ENCODE measurements around the gene IL17REL.

DNA sequence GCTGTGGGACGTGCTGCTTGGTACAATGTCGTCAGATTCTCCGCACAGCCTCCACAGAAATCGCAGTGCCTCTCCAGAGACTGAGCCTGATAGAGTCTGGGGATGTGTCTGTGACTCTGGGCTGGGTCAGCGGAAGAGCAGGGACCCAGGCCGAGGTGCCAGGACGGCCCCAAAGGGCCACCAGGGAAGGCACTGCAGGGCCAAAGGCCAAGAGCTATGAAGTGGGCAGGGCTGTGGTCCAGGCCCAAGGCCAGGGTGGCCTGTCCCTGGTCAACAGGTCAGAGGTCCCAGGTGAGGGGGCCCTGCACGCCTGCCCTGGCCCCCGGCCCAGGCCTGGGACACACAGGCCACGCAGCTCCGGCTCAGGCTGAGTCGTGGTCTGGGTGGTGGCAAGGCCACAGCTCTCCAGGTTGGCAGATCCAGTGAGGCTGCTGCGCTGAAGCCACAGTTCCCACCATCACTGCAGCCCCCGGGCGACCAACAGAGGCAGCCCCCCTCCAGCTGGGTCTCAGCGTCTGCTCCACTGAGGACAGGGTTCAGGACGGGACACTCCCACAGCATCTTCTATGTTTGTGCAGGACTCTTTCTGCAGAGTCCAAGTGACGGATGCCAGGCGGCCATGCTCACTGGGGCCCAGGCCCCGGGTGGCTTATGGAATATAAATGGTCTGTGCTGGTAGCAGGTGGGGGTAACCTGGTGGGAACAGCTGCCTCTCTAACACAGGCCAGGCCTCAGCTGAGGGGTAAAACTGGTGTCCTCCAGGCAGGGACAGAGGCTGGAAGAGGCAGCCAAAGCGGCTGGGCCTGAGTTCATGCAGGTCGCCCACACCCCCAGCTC, 56.8 kb downstream of the IL17REL start:
- TF ChIP-seq, protein P1, sequence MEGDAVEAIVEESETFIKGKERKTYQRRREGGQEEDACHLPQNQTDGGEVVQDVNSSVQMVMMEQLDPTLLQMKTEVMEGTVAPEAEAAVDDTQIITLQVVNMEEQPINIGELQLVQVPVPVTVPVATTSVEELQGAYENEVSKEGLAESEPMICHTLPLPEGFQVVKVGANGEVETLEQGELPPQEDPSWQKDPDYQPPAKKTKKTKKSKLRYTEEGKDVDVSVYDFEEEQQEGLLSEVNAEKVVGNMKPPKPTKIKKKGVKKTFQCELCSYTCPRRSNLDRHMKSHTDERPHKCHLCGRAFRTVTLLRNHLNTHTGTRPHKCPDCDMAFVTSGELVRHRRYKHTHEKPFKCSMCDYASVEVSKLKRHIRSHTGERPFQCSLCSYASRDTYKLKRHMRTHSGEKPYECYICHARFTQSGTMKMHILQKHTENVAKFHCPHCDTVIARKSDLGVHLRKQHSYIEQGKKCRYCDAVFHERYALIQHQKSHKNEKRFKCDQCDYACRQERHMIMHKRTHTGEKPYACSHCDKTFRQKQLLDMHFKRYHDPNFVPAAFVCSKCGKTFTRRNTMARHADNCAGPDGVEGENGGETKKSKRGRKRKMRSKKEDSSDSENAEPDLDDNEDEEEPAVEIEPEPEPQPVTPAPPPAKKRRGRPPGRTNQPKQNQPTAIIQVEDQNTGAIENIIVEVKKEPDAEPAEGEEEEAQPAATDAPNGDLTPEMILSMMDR (IDR thresholded peaks at IDR 0.05), result no peak
- TF ChIP-seq POLR2A (IDR thresholded peaks at IDR 0.05), result no peak
